ENCODE results near the gene ATP9A. TPM values are rescaled to one million over a fixed set of nuclear protein-coding genes. Genes with fewer than 3 reads are reported as not detected.

The ATP9A gene
- total RNA-seq, 1 donor from 2014 or later: 37.6 TPM

DNA sequence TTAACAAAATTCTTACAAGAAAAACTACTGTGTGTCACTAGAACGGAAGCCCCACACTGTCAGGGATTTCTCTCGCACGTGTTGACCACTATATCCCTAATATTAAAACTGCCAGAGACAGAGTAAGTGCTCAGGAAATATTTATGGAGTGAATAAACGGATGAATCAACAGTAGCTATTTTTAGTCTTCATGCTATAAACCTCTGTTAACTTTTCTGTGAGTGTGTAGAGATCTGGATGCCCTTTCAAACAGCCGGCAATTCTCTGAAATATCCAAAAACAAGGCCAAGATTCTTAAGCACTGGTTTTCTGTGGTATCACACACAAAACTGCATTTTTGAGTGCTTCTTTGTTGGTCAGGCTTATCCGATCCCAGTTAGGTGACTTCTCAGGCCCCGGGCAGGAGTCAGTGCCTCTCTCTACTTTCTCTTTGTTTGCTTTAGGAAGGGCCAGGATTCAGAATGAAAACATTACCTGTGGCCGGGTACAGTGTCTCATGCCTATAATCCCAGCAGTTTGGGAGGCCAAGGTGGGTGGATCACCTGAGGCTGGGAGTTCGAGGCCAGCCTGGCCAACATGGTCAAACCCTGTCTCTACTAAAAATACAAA is 15.7 kb downstream of the ATP9A start:
- no peak for DNase-seq (ENCODE audit: low read depth)
- no peaks in the 10 kb centered on the region for H3K27me3 ChIP-seq (ENCODE audit: control insufficient read depth, insufficient read depth, low read length)
- no peak overlapping the region for H3K4me3 ChIP-seq (ENCODE audit: low read depth, low read length)
- no peaks in the 10 kb centered on the region for H3K36me3 ChIP-seq (ENCODE audit: control insufficient read depth, insufficient read depth, low read length)
- TF ChIP-seq, protein P1, sequence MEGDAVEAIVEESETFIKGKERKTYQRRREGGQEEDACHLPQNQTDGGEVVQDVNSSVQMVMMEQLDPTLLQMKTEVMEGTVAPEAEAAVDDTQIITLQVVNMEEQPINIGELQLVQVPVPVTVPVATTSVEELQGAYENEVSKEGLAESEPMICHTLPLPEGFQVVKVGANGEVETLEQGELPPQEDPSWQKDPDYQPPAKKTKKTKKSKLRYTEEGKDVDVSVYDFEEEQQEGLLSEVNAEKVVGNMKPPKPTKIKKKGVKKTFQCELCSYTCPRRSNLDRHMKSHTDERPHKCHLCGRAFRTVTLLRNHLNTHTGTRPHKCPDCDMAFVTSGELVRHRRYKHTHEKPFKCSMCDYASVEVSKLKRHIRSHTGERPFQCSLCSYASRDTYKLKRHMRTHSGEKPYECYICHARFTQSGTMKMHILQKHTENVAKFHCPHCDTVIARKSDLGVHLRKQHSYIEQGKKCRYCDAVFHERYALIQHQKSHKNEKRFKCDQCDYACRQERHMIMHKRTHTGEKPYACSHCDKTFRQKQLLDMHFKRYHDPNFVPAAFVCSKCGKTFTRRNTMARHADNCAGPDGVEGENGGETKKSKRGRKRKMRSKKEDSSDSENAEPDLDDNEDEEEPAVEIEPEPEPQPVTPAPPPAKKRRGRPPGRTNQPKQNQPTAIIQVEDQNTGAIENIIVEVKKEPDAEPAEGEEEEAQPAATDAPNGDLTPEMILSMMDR (IDR thresholded peaks at IDR 0.05; ENCODE audit: insufficient read depth, low read length, poor library complexity, severe bottlenecking): no peak

DNA sequence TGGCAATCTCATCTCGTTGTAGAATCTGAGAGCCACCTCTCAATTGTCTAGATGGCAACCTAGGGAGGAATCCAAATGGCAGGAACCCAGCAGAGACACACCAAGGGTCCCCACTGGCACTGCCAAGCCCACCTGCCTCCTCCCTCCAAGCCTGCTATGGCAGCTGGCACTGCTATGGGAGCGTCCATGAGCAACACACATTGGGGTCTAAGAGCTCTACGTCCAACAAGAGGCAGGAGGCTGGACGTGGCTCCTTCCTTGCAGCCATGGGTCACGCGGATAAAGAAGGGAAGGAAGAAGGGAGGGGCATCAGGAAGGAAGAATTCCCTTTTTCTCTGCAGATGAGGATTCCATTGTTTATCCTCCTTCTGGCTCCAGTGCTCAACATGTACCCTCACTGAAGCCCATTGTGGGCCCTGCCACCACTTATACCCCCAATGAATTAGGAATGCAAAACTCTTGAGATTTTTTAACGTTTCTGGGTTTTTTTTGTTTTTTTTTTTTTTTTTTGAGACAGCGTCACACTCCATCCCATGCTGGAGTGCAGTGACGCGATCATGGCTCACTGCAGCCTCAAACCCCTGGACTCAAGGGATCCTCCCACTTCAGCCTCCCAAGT is 17.3 kb downstream of the ATP9A start:
- no peak overlapping the region for H3K4me3 ChIP-seq (ENCODE audit: low read depth, low read length)
- TF ChIP-seq, protein P1 (IDR thresholded peaks at IDR 0.05; ENCODE audit: insufficient read depth, low read length, poor library complexity, severe bottlenecking): no peak
- no peak for DNase-seq (ENCODE audit: low read depth)
- no peaks in the 10 kb centered on the region for H3K27me3 ChIP-seq (ENCODE audit: control insufficient read depth, insufficient read depth, low read length)
- no peaks in the 10 kb centered on the region for H3K36me3 ChIP-seq (ENCODE audit: control insufficient read depth, insufficient read depth, low read length)

DNA sequence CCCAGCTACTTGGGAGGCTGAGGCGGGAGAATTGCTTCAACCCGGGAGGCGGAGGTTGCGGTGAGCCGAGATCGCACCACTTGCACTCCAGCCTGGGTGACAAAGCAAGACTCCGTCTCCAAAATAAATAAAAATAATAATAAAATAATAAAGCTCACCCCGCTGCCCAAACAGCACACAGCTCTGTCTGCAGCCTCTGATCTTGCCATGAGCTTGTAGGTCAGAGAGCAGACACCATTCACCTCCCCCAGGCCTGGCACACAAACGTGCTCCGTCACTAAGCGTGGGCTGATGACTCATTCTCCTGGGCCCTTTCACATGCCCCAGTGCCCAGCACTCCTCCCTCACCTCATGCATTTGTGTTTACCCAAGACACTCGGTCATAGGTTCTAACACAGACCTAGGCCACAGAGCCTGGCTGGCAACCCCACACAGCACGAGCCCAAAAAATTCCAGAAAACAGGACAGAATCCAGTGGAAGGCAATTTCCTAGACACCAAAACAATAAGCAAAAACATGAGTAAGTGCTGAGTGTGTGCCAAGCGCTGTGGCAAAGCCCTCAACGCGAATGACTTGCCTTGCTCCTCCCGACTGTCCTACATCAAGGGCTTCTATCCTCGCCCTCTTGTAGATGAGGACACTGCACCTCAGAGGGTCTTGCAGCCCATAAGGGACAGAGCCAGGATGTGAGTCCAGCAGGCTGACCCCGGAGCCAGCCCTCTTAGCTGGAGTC is 18.0 kb downstream of the ATP9A start:
- Histone ChIP-seq H3K36me3 (ENCODE audit: control insufficient read depth, insufficient read depth, low read length) (no peaks in the 10 kb centered on the region), H3K4me3 (ENCODE audit: low read depth, low read length) (no peak overlapping the region), H3K27me3 (ENCODE audit: control insufficient read depth, insufficient read depth, low read length) (no peaks in the 10 kb centered on the region)
- TF ChIP-seq, protein P1 (IDR thresholded peaks at IDR 0.05; ENCODE audit: insufficient read depth, low read length, poor library complexity, severe bottlenecking): no peak
- DNase-seq (ENCODE audit: low read depth): peak; percentile 97

DNA sequence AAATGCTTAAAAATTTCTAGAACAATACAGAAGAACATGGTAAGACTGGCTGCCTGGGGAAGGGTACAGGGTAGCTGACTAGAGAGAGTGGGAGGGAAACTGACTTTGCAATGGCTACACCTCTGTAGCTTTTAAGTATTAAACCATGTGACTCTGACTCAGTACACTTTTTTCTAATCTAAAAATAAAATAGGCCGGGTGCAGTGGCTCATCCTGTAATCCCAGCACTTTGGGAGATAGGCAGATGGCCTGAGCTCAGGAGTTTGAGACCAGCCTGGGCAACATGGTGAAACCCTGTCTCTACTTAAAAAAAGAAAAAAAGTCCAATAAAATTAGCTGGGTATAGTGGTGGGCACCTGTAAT is 18.5 kb downstream of the ATP9A start:
- Histone ChIP-seq H3K4me3 (ENCODE audit: low read depth, low read length) (no peak overlapping the region), H3K36me3 (ENCODE audit: control insufficient read depth, insufficient read depth, low read length) (no peaks in the 10 kb centered on the region), H3K27me3 (ENCODE audit: control insufficient read depth, insufficient read depth, low read length) (no peaks in the 10 kb centered on the region)
- TF ChIP-seq, protein P1 (IDR thresholded peaks at IDR 0.05; ENCODE audit: insufficient read depth, low read length, poor library complexity, severe bottlenecking): no peak
- no peak for DNase-seq (ENCODE audit: low read depth)

DNA sequence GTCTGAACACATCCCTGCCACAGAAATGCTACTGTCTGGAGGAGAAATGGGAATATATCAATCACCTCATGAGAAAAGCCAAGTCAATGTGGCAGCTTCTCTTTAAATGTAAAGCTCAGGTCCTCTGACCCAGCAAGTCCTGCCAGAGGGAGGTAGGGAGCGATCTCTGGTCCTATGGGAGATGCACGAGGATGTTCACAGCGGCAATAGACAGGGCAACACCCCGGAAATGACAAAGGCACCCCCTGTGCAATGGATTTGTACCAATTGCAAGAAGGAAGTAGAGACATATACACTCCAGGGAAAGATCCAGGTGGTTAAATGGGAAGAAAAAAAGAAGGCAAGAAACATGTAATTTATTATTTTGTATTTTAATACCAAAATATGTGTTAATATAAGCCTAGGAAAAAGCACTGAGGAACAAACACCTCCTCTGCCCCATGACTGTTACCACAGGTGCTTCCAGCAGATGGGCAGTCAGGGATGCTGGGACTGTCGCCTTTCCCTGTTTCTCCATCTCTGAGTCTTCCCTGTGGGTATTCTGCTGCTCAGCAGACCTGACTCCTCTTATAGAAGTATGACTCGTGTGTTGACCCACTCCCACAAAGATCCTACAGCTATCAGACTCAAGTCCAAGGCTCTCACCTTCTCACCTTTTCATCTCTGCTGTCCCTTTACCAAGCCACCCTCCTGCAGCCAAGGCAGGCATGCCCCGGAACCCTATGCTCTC is 20.8 kb downstream of the ATP9A start:
- Histone ChIP-seq H3K4me3 (ENCODE audit: low read depth, low read length) (no peak overlapping the region), H3K36me3 (ENCODE audit: control insufficient read depth, insufficient read depth, low read length) (no peaks in the 10 kb centered on the region), H3K27me3 (ENCODE audit: control insufficient read depth, insufficient read depth, low read length) (no peaks in the 10 kb centered on the region)
- DNase-seq (ENCODE audit: low read depth): no peak
- TF ChIP-seq, protein P1 (IDR thresholded peaks at IDR 0.05; ENCODE audit: insufficient read depth, low read length, poor library complexity, severe bottlenecking): no peak
